GM12872 (cell line): ENCODE results near the gene HYI.

Source experiments
- CTCF ChIP-seq: IDR thresholded peaks from 3 replicates; pipeline ENCODE4 v1.5.1; 2011; ENCODE audit warnings: low read depth, mild to moderate bottlenecking, low read length, moderate library complexity; ENCODE audit not compliant: insufficient read depth

HYI gene

GRCh38 chr1:43402089-43402865, 51.5 kb downstream of the HYI start:
- no peak for TF ChIP-seq CTCF
